Measurements from ENCODE around the gene PLA2G2C. TPM values are rescaled to one million over a fixed set of nuclear protein-coding genes. Genes with fewer than 3 reads are reported as not detected.

Gene PLA2G2C
- total RNA-seq, 2 experiments from 2014 or later, result not detected

DNA sequence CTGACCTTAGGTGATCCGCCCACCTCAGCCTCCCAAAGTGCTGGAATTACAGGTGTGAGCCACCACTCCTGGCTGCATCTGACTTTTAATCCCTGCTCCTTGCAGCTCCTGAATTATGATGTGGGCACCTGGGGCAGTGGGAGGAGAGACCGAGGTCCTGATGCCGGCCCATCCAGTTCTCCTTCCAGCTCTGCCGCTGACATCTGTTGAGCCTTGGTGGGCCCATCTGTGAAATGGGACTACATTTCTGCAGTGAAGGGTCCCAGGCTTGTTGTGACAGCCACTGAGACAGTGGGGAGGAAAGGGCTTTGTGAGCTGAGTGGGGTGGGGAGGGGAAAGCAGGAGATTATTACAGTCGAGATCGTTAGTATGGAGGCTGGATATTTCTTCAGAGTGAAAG, 35.3 kb downstream of the PLA2G2C start:
- no peak overlapping the region for H3K27ac Mint-ChIP-seq
- H3K27me3 Mint-ChIP-seq, result no peaks in the 10 kb centered on the region
- TF ChIP-seq, protein P1, sequence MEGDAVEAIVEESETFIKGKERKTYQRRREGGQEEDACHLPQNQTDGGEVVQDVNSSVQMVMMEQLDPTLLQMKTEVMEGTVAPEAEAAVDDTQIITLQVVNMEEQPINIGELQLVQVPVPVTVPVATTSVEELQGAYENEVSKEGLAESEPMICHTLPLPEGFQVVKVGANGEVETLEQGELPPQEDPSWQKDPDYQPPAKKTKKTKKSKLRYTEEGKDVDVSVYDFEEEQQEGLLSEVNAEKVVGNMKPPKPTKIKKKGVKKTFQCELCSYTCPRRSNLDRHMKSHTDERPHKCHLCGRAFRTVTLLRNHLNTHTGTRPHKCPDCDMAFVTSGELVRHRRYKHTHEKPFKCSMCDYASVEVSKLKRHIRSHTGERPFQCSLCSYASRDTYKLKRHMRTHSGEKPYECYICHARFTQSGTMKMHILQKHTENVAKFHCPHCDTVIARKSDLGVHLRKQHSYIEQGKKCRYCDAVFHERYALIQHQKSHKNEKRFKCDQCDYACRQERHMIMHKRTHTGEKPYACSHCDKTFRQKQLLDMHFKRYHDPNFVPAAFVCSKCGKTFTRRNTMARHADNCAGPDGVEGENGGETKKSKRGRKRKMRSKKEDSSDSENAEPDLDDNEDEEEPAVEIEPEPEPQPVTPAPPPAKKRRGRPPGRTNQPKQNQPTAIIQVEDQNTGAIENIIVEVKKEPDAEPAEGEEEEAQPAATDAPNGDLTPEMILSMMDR (IDR thresholded peaks at IDR 0.05), result no peak
- no peaks in the 10 kb centered on the region for H3K36me3 Mint-ChIP-seq (ENCODE audit: low read depth)
- no peak for ATAC-seq (ENCODE audit: poor library complexity)
- H3K4me3 ChIP-seq (ENCODE audit: low read length), result no peak overlapping the region
- no peak for DNase-seq
- H3K9me3 Mint-ChIP-seq, result no peaks in the 10 kb centered on the region
- H3K4me1 Mint-ChIP-seq (ENCODE audit: low read depth), result peaks cover 12% of the 10 kb centered on the region
- peak overlapping the region; percentile 20 for H3K4me3 Mint-ChIP-seq
- H3K4me1 ChIP-seq (ENCODE audit: insufficient read depth, low read length), result peaks cover 21% of the 10 kb centered on the region
- no peak overlapping the region for H3K27ac ChIP-seq (ENCODE audit: low read depth in 1 of 2, low read length in 2 of 2)
- H3K27me3 ChIP-seq (ENCODE audit: control insufficient read depth in 1 of 2, insufficient read depth in 2 of 2, low read length in 2 of 2), result no peaks in the 10 kb centered on the region
- ChIA-PET POLR2A (no interaction called here), CTCF (interaction anchor here (1.0 to 1.2 kb wide), 2 partner anchors 176 to 269 kb away, joined by 3 to 4 read pairs; partner anchors contain the start of gene OTUD3)
- intact Hi-C loops (cut with DNase I, micrococcal nuclease), result loop anchor here (5.0 to 10.0 kb wide), 3 partner anchors 386 to 434 kb away; no protein-coding TSS in a partner anchor
- no peaks in the 10 kb centered on the region for H3K9me3 ChIP-seq (ENCODE audit: control insufficient read depth in 1 of 2, insufficient read depth in 1 of 2, low read length in 2 of 2)
- H3K36me3 ChIP-seq (ENCODE audit: insufficient read depth, low read length), result no peaks in the 10 kb centered on the region

DNA sequence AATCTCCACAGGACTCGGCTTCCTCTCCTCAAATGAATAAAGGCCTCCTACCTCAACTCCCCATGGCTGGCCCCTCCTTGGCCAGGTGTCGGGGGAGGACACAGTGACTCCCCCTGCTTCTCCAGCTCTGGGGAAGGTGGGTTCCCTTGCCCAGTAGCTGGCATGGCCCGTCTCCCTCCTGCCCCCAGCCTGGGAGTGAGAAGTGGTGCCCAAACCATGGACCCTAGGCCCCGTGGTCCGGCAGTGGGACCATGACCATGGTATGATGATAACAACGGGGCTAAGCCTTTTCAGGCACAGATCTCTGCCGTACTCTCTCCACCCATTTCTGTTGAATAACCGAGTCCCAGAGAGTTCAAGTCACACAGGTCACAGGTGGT, 36.0 kb downstream of the PLA2G2C start:
- peaks cover 12% of the 10 kb centered on the region for H3K4me1 Mint-ChIP-seq (ENCODE audit: low read depth)
- TF ChIP-seq, protein P1 (IDR thresholded peaks at IDR 0.05), result no peak
- H3K36me3 ChIP-seq (ENCODE audit: insufficient read depth, low read length), result no peaks in the 10 kb centered on the region
- ATAC-seq (ENCODE audit: poor library complexity) (no peak), DNase-seq (no peak)
- H3K4me3 ChIP-seq (ENCODE audit: low read length), result no peak overlapping the region
- H3K27me3 ChIP-seq (ENCODE audit: control insufficient read depth in 1 of 2, insufficient read depth in 2 of 2, low read length in 2 of 2), result no peaks in the 10 kb centered on the region
- H3K27ac Mint-ChIP-seq, result no peak overlapping the region
- no peaks in the 10 kb centered on the region for H3K36me3 Mint-ChIP-seq (ENCODE audit: low read depth)
- POLR2A ChIA-PET, result no interaction called here
- H3K9me3 ChIP-seq (ENCODE audit: control insufficient read depth in 1 of 2, insufficient read depth in 1 of 2, low read length in 2 of 2), result no peaks in the 10 kb centered on the region
- no peak overlapping the region for H3K27ac ChIP-seq (ENCODE audit: low read depth in 1 of 2, low read length in 2 of 2)
- H3K4me3 Mint-ChIP-seq, result no peak overlapping the region
- H3K27me3 Mint-ChIP-seq, result no peaks in the 10 kb centered on the region
- intact Hi-C loops (cut with DNase I, micrococcal nuclease), result loop anchor here (5.0 to 10.0 kb wide), 3 partner anchors 386 to 433 kb away; no protein-coding TSS in a partner anchor
- H3K9me3 Mint-ChIP-seq, result no peaks in the 10 kb centered on the region
- peaks cover 21% of the 10 kb centered on the region for H3K4me1 ChIP-seq (ENCODE audit: insufficient read depth, low read length)
- CTCF ChIA-PET, result interaction anchor here (1.0 kb wide), 1 partner anchor 268 kb away, joined by 4 read pairs; the partner anchor contains the start of gene OTUD3

DNA sequence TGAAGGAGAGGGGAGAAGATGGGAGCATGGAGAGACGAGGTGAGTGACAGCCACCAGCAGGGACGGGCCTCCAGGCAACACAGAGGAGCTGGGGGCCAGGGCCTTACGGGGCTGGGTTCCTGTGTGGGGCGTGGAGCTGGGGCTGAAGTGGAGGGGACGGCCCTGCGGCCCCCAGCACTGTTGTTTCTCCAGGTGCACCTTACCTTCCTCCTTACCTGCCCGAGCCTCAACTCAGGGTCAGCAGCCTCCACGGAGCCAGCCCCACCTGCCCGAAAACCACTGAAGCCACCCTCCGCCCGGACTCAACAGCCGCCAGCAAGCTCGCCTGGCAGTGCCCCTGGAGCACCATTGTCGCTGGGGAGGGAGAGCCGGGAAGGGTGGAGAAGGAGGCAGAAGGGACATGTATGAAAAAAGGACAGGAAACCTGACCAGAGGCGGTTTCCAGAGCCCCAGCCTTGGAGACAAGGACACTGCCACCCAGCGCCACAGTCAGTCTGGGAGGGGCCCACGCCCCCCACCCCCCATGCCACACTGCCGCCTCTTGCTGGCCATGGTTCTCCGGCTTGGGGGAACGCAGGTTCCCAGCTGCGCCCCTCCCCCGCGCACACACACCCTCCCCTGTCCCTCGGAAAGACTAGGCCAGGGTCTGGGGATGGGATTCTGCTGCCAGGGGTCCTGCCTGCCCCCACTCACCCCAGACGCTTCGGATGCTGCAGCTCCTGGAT, 36.6 kb downstream of the PLA2G2C start:
- no peaks in the 10 kb centered on the region for H3K9me3 ChIP-seq (ENCODE audit: control insufficient read depth in 1 of 2, insufficient read depth in 1 of 2, low read length in 2 of 2)
- no peak for DNase-seq
- peaks cover 11% of the 10 kb centered on the region for H3K4me1 Mint-ChIP-seq (ENCODE audit: low read depth)
- no peaks in the 10 kb centered on the region for H3K27me3 ChIP-seq (ENCODE audit: control insufficient read depth in 1 of 2, insufficient read depth in 2 of 2, low read length in 2 of 2)
- H3K4me3 ChIP-seq (ENCODE audit: low read length), result no peak overlapping the region
- H3K9me3 Mint-ChIP-seq, result no peaks in the 10 kb centered on the region
- CTCF ChIA-PET, result no interaction called here
- TF ChIP-seq, protein P1 (IDR thresholded peaks at IDR 0.05), result no peak
- H3K36me3 ChIP-seq (ENCODE audit: insufficient read depth, low read length), result no peaks in the 10 kb centered on the region
- ATAC-seq (ENCODE audit: poor library complexity), result no peak
- POLR2A ChIA-PET, result no interaction called here
- peaks cover 19% of the 10 kb centered on the region for H3K4me1 ChIP-seq (ENCODE audit: insufficient read depth, low read length)
- H3K4me3 Mint-ChIP-seq, result no peak overlapping the region
- no peaks in the 10 kb centered on the region for H3K27me3 Mint-ChIP-seq
- H3K36me3 Mint-ChIP-seq (ENCODE audit: low read depth), result no peaks in the 10 kb centered on the region
- no peak overlapping the region for H3K27ac Mint-ChIP-seq
- intact Hi-C loops (cut with DNase I, micrococcal nuclease), result loop anchor here (5.0 to 10.0 kb wide), 3 partner anchors 385 to 432 kb away; no protein-coding TSS in a partner anchor
- H3K27ac ChIP-seq (ENCODE audit: low read depth in 1 of 2, low read length in 2 of 2), result no peak overlapping the region
